ENCODE results near the gene SLC43A2. TPM values are rescaled to one million over a fixed set of nuclear protein-coding genes. Genes with fewer than 3 reads are reported as not detected.
A peak's percentile ranks its signal among the peaks of the same experiment; 100 is the strongest.

SLC43A2 gene
- total and polyA plus RNA-seq, 2 of the 13 experiments (the other 11 are each of a cell fraction or from before 2014, with no cell fraction given), result 7.3 to 20.0 TPM

- TF ChIP-seq ZBTB44 (CRISPR knock-in tag; IDR thresholded peaks at IDR 0.05) (no peak), ETV5 (CRISPR knock-in tag; IDR thresholded peaks at IDR 0.05; ENCODE audit: borderline replicate concordance) (peak; percentile 7; the same call in 1 of the 2 replicates)
These were observed 62.0 kb downstream of the SLC43A2 start (continued) for GRCh38 chr17:1566505-1567199.

- peaks cover 9% of the 10 kb centered on the region for H3K79me2 ChIP-seq (ENCODE audit: insufficient read depth, low read length)
- H3K4me2 ChIP-seq (ENCODE audit: low read depth, low read length), result no peak overlapping the region; the same call in 1 of the 2 replicates
- FAIRE-seq, result no peak
- ChIA-PET CTCF (ENCODE audit: low intra/inter-chr PET ratio, low total read pairs) (no interaction called here), POLR2A (interaction anchor here (0.9 kb wide), 1 partner anchor 32 kb away, joined by 3 read pairs; no protein-coding TSS in a partner anchor)
- H4K20me1 ChIP-seq (ENCODE audit: insufficient read depth, low read length), result peaks cover 6% of the 10 kb centered on the region; the same call in 1 of the 2 replicates
- H3K36me3 ChIP-seq (replicated peaks in 1 of 2; ENCODE audit: control insufficient read depth in 1 of 2, insufficient read depth in 2 of 2, low read length in 2 of 2), result no peaks in the 10 kb centered on the region
- BruUV-seq (replicated peaks), result no TSS peak
- TF ChIP-seq ZNF768 (CRISPR knock-in tag; IDR thresholded peaks at IDR 0.05) (0 out of 2 replicates have a peak, but pooled peaks have one; percentile 25), ZNF605 (CRISPR knock-in tag; IDR thresholded peaks at IDR 0.05) (no peak), ARHGAP35 (CRISPR knock-in tag; IDR thresholded peaks at IDR 0.05; ENCODE audit: borderline replicate concordance) (no peak), ZZZ3 (CRISPR knock-in tag; IDR thresholded peaks at IDR 0.05; ENCODE audit: borderline replicate concordance) (no peak), MAFK (conservative IDR thresholded peaks at IDR 0.05 in 1 of 2, IDR thresholded peaks at IDR 0.05 in 1 of 2; ENCODE audit: low read length in 2 of 2) (no peak), ZNF629 (CRISPR knock-in tag; conservative IDR thresholded peaks at IDR 0.05) (no peak)
- DNase-seq (ENCODE audit: low spot score), result no peak
- in situ Hi-C loops (cut with HindIII; ENCODE audit: extremely low pct_ligation_motif_present, low pct_unique_long_range_greater_than_20kb) (no loop called here), intact Hi-C loops (cut with micrococcal nuclease; ENCODE audit: unreplicated experiment) (no loop called here)
- no peaks in the 10 kb centered on the region for H3K9me3 ChIP-seq (ENCODE audit: low read length)
- H3K9ac ChIP-seq (ENCODE audit: insufficient read depth, low read depth, low read length), result no peak overlapping the region
- H3K27ac ChIP-seq (ENCODE audit: extremely low read length, insufficient read depth, low read length), result no peak overlapping the region
- no peak overlapping the region for H2AFZ ChIP-seq (ENCODE audit: low read length)
- 60% methylated on average over 6 of the region's 6 CpGs for WGBS (ENCODE audit: low lambda C conversion rate)
- H3K27me3 ChIP-seq (ENCODE audit: control insufficient read depth in 1 of 2, insufficient read depth in 2 of 2, low read length in 2 of 2), result peaks cover 4 to 13% of the 10 kb centered on the region in 2 experiments; a peak in 2 of 5 replicates
- peaks cover 48% of the 10 kb centered on the region for H3K4me1 ChIP-seq (ENCODE audit: insufficient read depth, low read length)
- no peak overlapping the region for H3K4me3 ChIP-seq (replicated peaks in 1 of 3; ENCODE audit: insufficient read depth in 1 of 3, low read depth in 2 of 3, low read length in 3 of 3)
- ATAC-seq, result no peak
These were observed 62.8 kb downstream of the SLC43A2 start for GRCh38 chr17:1565877-1566276.

Data from HepG2 (cell line).